GM12873 (cell line): ENCODE measurements around the gene NRAS.

Source experiments
- CTCF ChIP-seq: IDR thresholded peaks from 2 replicates; pipeline ENCODE4 v1.5.1; 2012; ENCODE audit warnings: low read depth, mild to moderate bottlenecking, moderate library complexity, low read length, control low read depth; ENCODE audit not compliant: insufficient read depth; ENCODE audit errors: missing control alignments

Gene NRAS

GRCh38 chr1:114716304-114717170 lies at the start of gene NRAS:
TSS of gene NRAS (minus strand) at chr1:114716771. CDS start at chr1:114716160, 611 bp downstream.
- no peak for TF ChIP-seq CTCF

- TF ChIP-seq CTCF, result peak; percentile 19
Observed at GRCh38 chr1:114764689-114765088, 48.1 kb upstream of the NRAS start.

- no peak for TF ChIP-seq CTCF
Observed at GRCh38 chr1:114758256-114758832, 41.8 kb upstream of the NRAS start.

- peak; percentile 35 for TF ChIP-seq CTCF
Observed at GRCh38 chr1:114757455-114758255, 41.1 kb upstream of the NRAS start, which contains the start of gene CSDE1. TSS of gene CSDE1 (minus strand) at chr1:114757984. CDS start at chr1:114739890, 18,094 bp downstream.

- TF ChIP-seq CTCF, result no peak
Observed at GRCh38 chr1:114756949-114757454, 40.4 kb upstream of the NRAS start.

- no peak for TF ChIP-seq CTCF
Observed at GRCh38 chr1:114756009-114756892, 39.7 kb upstream of the NRAS start.
